Effector memory CD8-positive, alpha-beta T cell (primary cell): ENCODE measurements around the gene ODR4.
"Not testable (repeated sequence)": the region's sequence is repeated elsewhere in the genome, so short reads cannot be mapped to it uniquely, and the experiment has no call there.

Experiments used
- ATAC-seq: fragments of 150-1000 bp; cut with Tn5 transposase; replicated peaks from 2 replicates; pipeline ENCODE4 v1.10.0; 2021; ENCODE audit warnings: mild to moderate bottlenecking, moderate library complexity
- DNase-seq, 3 experiments: peaks; one replicate each; pipeline ENCODE4 v3.0.0; 2021
- H3K27ac Mint-ChIP-seq, 2 donors: one replicate each; pipeline ENCODE4 v1.8.0; 2022; ENCODE audit warnings: mild to moderate bottlenecking in 2 of 2, mixed read lengths in 2 of 2, moderate library complexity in 2 of 2
- H3K27me3 Mint-ChIP-seq, 2 donors: one replicate each; pipeline ENCODE4 v1.8.0; 2022; ENCODE audit warnings: mixed read lengths in 2 of 2
- H3K36me3 Mint-ChIP-seq: one replicate; pipeline ENCODE4 v1.8.0; 2022; ENCODE audit warnings: mild to moderate bottlenecking, moderate library complexity, mixed read lengths; ENCODE audit not compliant: insufficient read depth
- H3K4me1 Mint-ChIP-seq, 2 donors: one replicate each; pipeline ENCODE4 v1.8.0; 2022; ENCODE audit warnings: low read depth in 2 of 2, mixed read lengths in 2 of 2
- H3K4me3 Mint-ChIP-seq, 2 donors: one replicate each; pipeline ENCODE4 v1.8.0; 2022; ENCODE audit warnings: mild to moderate bottlenecking in 2 of 2, mixed read lengths in 2 of 2, moderate library complexity in 2 of 2
- H3K9me3 Mint-ChIP-seq, 2 donors: one replicate each; pipeline ENCODE4 v1.8.0; 2022; ENCODE audit warnings: mixed read lengths in 2 of 2

The ODR4 gene

DNA sequence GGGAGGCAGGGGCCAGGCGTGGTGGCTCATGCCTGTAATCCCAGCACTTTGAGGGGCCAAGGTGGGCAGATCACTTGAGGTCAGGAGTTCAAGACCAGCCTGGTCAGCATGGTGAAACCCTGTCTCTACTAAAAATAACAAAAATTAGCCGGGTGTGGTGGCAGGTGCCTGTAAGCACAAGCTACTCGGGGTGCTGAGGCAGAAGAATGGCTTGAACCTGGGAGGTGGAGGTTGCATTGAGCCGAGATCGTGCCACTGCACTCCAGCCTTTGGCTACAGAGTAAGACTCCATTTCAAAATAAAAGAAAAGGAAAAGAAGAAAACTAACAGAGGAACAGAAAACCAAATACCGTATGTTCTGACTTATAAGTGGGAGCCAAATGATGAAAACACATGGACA, 17.1 kb downstream of the ODR4 start:
- DNase-seq, H3K27me3 Mint-ChIP-seq, H3K4me1 Mint-ChIP-seq, H3K27ac Mint-ChIP-seq, H3K4me3 Mint-ChIP-seq, H3K9me3 Mint-ChIP-seq, ATAC-seq: not testable (repeated sequence)
- H3K36me3 Mint-ChIP-seq = peaks cover 68% of the 10 kb centered on the region

DNA sequence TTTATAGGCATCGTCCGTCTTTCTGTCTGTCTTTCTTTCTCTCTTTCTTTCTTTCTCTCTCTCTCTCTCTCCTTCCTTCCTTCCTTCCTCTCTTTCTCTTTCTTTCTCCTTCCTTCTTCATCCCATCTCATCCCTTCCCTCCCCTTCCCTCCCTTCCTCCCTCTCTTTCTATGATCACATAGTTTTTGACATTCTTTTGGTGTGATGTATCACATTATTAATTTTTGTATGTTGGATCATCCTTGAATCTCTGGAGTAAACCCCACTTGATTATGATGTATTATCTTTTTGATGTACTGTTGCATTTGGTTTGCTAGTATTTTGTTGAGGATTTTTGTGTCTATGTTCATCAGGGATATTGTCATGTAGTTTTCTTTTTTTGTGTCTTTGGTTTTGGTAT, 25.8 kb downstream of the ODR4 start:
- H3K9me3 Mint-ChIP-seq, DNase-seq, H3K27ac Mint-ChIP-seq, ATAC-seq, H3K4me1 Mint-ChIP-seq, H3K4me3 Mint-ChIP-seq, H3K27me3 Mint-ChIP-seq: not testable (repeated sequence)
- peaks cover 55% of the 10 kb centered on the region for H3K36me3 Mint-ChIP-seq

DNA sequence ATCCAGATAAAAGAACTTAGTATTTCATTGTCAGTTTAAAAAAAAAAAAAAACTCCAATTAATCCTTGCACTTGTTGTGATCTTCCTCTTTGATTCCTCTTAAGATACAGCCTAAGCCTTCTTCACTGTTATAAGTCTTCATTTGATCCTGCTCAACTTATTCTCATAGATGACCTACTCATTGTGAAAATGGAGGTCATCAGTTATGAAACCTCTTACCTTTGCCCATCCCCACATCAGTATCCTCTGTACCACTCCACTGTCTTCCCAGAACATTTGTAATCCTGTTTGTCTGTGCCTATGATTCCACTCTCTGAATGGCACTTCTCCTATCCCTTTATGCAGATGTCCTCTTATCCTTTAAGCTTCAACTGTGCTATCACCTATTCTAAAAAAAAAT, 28.0 kb downstream of the ODR4 start:
- H3K27me3 Mint-ChIP-seq = no peaks in the 10 kb centered on the region
- peaks cover 55% of the 10 kb centered on the region for H3K36me3 Mint-ChIP-seq
- ATAC-seq (no peak), DNase-seq (no peak)
- no peak overlapping the region for H3K27ac Mint-ChIP-seq
- no peak overlapping the region for H3K4me3 Mint-ChIP-seq
- H3K9me3 Mint-ChIP-seq = no peaks in the 10 kb centered on the region
- no peaks in the 10 kb centered on the region for H3K4me1 Mint-ChIP-seq

- Mint-ChIP-seq H3K27ac (peak overlapping the region; percentile 72 to 75), H3K4me1 (no peaks in the 10 kb centered on the region), H3K36me3 (peaks cover 49% of the 10 kb centered on the region), H3K27me3 (no peaks in the 10 kb centered on the region), H3K9me3 (no peaks in the 10 kb centered on the region), H3K4me3 (no peak overlapping the region)
- DNase-seq (no peak), ATAC-seq (peak; percentile 87)
Observed at GRCh38 chr1:186404454-186405051, 28.9 kb downstream of the ODR4 start.

DNA sequence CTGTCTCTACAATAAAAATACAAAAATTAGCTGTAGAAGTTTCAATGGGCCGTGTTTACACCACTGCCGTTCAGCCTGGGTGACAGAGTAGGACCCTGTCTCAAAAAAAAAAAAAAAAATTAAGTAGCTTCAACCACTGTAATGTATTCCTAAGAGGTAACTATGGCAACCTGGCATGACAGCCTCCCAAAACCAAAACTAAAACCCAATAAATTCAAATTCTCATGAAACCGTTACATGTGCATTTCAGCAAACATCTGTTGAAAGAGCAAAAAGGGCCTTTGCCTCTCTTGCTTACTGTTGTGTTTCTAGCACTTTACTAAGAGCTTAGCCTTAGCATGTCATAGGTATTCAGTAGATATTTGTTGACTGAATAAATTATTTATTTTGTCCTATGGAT, 33.5 kb downstream of the ODR4 start:
- ATAC-seq = no peak
- peaks cover 27% of the 10 kb centered on the region for H3K36me3 Mint-ChIP-seq
- no peak overlapping the region for H3K4me3 Mint-ChIP-seq
- no peaks in the 10 kb centered on the region for H3K4me1 Mint-ChIP-seq
- H3K27me3 Mint-ChIP-seq = no peaks in the 10 kb centered on the region
- H3K9me3 Mint-ChIP-seq = no peaks in the 10 kb centered on the region
- DNase-seq = no peak
- H3K27ac Mint-ChIP-seq = no peak overlapping the region

GRCh38 chr1:186413319-186413718, 37.7 kb downstream of the ODR4 start:
- Mint-ChIP-seq H3K9me3 (no peaks in the 10 kb centered on the region), H3K27me3 (no peaks in the 10 kb centered on the region), H3K4me1 (no peaks in the 10 kb centered on the region), H3K27ac (no peak overlapping the region), H3K4me3 (no peak overlapping the region), H3K36me3 (peaks cover 25% of the 10 kb centered on the region)
- DNase-seq (no peak), ATAC-seq (no peak)

- ATAC-seq (no peak), DNase-seq (no peak)
- H3K4me3 Mint-ChIP-seq = no peak overlapping the region
- peaks cover 37% of the 10 kb centered on the region for H3K36me3 Mint-ChIP-seq
- peak overlapping the region in 1 of 2 donors; percentile 15 for H3K27ac Mint-ChIP-seq
- H3K27me3 Mint-ChIP-seq = no peaks in the 10 kb centered on the region
- no peaks in the 10 kb centered on the region for H3K4me1 Mint-ChIP-seq
- no peaks in the 10 kb centered on the region for H3K9me3 Mint-ChIP-seq
Observed at GRCh38 chr1:186418503-186418902, 42.9 kb downstream of the ODR4 start.

DNA sequence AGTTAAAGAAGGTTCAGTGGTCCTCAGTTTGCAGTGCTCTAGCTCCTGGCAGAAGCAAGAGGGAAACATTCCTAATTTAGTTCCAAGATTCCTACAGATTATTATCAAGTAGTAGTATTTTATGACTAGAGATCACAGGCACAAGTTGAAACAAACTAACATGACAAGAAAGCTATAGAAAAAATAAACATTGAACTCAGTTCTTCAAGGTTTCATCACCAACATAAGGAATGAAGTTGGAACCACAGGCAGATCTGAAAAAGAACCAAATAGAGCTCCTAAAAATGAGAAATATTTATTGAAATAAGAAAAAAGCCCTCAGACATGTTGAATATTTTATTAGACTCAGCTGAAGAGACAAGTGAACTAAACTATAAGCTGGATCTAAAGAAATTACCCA, 44.7 kb downstream of the ODR4 start:
- Mint-ChIP-seq H3K9me3 (no peaks in the 10 kb centered on the region), H3K4me1 (no peaks in the 10 kb centered on the region), H3K4me3 (no peak overlapping the region), H3K27ac (peak overlapping the region; percentile 1 to 55), H3K36me3 (peaks cover 37% of the 10 kb centered on the region), H3K27me3 (no peaks in the 10 kb centered on the region)
- ATAC-seq (no peak), DNase-seq (no peak)

- no peaks in the 10 kb centered on the region for H3K4me1 Mint-ChIP-seq
- DNase-seq = no peak
- H3K4me3 Mint-ChIP-seq = no peak overlapping the region
- no peaks in the 10 kb centered on the region for H3K9me3 Mint-ChIP-seq
- H3K36me3 Mint-ChIP-seq = peaks cover 33% of the 10 kb centered on the region
- no peak for ATAC-seq
- H3K27me3 Mint-ChIP-seq = no peaks in the 10 kb centered on the region
- peak overlapping the region; percentile 1 to 55 for H3K27ac Mint-ChIP-seq
Observed at GRCh38 chr1:186420923-186421322, 45.3 kb downstream of the ODR4 start.

DNA sequence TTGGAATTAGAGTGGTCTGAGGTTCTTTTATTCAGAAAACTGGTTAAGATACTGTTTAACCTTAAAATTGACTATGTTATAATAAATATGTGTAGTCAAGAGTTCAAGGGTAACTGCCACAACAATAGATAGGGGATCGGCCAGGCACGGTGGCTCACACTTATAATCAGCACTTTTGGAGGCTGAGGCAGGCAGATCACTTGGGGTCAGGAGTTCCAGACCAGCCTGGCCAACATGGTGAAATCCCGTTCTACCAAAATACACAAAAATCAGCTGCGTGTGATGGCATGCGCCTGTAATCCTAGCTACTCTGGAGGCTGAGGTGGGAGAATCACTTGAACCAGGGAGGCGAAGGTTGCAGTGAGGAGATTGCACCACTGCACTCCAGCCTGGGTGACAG, 45.8 kb downstream of the ODR4 start:
- no peak for ATAC-seq
- H3K27me3 Mint-ChIP-seq = no peaks in the 10 kb centered on the region
- no peaks in the 10 kb centered on the region for H3K4me1 Mint-ChIP-seq
- no peak overlapping the region for H3K27ac Mint-ChIP-seq
- no peaks in the 10 kb centered on the region for H3K9me3 Mint-ChIP-seq
- DNase-seq = no peak
- H3K36me3 Mint-ChIP-seq = peaks cover 30% of the 10 kb centered on the region
- no peak overlapping the region for H3K4me3 Mint-ChIP-seq

- Mint-ChIP-seq H3K9me3 (no peaks in the 10 kb centered on the region), H3K4me1 (no peaks in the 10 kb centered on the region), H3K4me3 (no peak overlapping the region), H3K36me3 (peaks cover 6% of the 10 kb centered on the region), H3K27ac (no peak overlapping the region), H3K27me3 (no peaks in the 10 kb centered on the region)
- DNase-seq = no peak
- no peak for ATAC-seq
Observed at GRCh38 chr1:186424539-186424938, 48.9 kb downstream of the ODR4 start.

GRCh38 chr1:186426118-186426517, 50.5 kb downstream of the ODR4 start:
- peaks cover 6% of the 10 kb centered on the region for H3K36me3 Mint-ChIP-seq
- no peak overlapping the region for H3K4me3 Mint-ChIP-seq
- no peaks in the 10 kb centered on the region for H3K4me1 Mint-ChIP-seq
- H3K27me3 Mint-ChIP-seq = no peaks in the 10 kb centered on the region
- H3K27ac Mint-ChIP-seq = no peak overlapping the region
- ATAC-seq = no peak
- no peak for DNase-seq
- H3K9me3 Mint-ChIP-seq = no peaks in the 10 kb centered on the region

- Mint-ChIP-seq H3K4me1 (no peaks in the 10 kb centered on the region), H3K4me3 (no peak overlapping the region), H3K27me3 (no peaks in the 10 kb centered on the region), H3K9me3 (no peaks in the 10 kb centered on the region), H3K27ac (no peak overlapping the region), H3K36me3 (no peaks in the 10 kb centered on the region)
- no peak for DNase-seq
- ATAC-seq = no peak
Observed at GRCh38 chr1:186429017-186429416, 53.4 kb downstream of the ODR4 start.

DNA sequence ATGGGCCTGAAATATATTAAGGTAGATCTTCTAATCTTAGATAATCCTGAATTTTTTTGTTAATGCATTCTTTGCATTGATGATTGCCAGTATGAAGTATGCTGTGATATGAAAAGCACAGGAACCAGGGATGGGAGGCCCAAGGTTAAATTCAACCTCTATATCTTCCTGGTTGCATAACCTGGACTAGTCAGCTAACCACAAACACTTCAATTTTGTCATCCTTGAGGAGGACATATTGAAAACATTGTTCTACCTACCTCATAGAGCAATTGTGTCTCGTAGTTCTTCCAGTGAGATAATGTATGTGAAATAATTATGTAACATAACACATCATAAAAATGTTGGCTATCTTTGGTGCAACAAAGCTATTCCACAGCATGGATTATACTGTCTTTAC, 59.7 kb downstream of the ODR4 start:
- Mint-ChIP-seq H3K4me1 (no peaks in the 10 kb centered on the region), H3K27me3 (no peaks in the 10 kb centered on the region), H3K9me3 (no peaks in the 10 kb centered on the region), H3K27ac (no peak overlapping the region), H3K36me3 (no peaks in the 10 kb centered on the region), H3K4me3 (no peak overlapping the region)
- DNase-seq = no peak
- no peak for ATAC-seq

- Mint-ChIP-seq H3K9me3 (no peaks in the 10 kb centered on the region), H3K27ac (no peak overlapping the region), H3K36me3 (no peaks in the 10 kb centered on the region), H3K27me3 (no peaks in the 10 kb centered on the region), H3K4me1 (no peaks in the 10 kb centered on the region), H3K4me3 (no peak overlapping the region)
- ATAC-seq (no peak), DNase-seq (no peak)
Observed at GRCh38 chr1:186438567-186438966, 62.9 kb downstream of the ODR4 start.
